Activated B cell treated with CpG ODN at 0.5 μM for 24 hours (primary cell): ENCODE results near the gene IL11. TPM values are rescaled to one million over a fixed set of nuclear protein-coding genes. Genes with fewer than 3 reads are reported as not detected.
A peak's percentile ranks its signal among the peaks of the same experiment; 100 is the strongest.

Experiments
- ATAC-seq: fragments of 200-7000 bp; cut with Tn5 transposase; one replicate; pipeline ENCODE4 v1.10.0; 2021; ENCODE audit warnings: low read depth, mild to moderate bottlenecking, moderate library complexity
- CTCF ChIA-PET: fragments of 350-600 bp; sonication (Branson Sonifier 250); formaldehyde crosslinking; loops from one replicate; lab custom pipeline; 2021; ENCODE audit warnings: antibody characterized with exemption; lab: Charles Lee
- POLR2A ChIA-PET: fragments of 350-600 bp; sonication (Branson Sonifier 250); formaldehyde crosslinking; loops from one replicate; lab custom pipeline; 2021; ENCODE audit warnings: antibody characterized with exemption; lab: Charles Lee
- DNase-seq: peaks from one replicate; pipeline ENCODE4 v3.0.0; 2022
- H3K27ac Mint-ChIP-seq: one replicate; pipeline ENCODE4 v1.8.0; 2020; ENCODE audit warnings: mixed read lengths
- H3K27me3 Mint-ChIP-seq: one replicate; pipeline ENCODE4 v1.8.0; 2021; ENCODE audit warnings: mixed read lengths
- H3K36me3 Mint-ChIP-seq: one replicate; pipeline ENCODE4 v1.8.0; 2021; ENCODE audit warnings: low read depth, mixed read lengths
- H3K4me1 Mint-ChIP-seq: one replicate; pipeline ENCODE4 v1.8.0; 2021; ENCODE audit warnings: mixed read lengths
- H3K4me3 Mint-ChIP-seq: one replicate; pipeline ENCODE4 v1.8.0; 2020; ENCODE audit warnings: mild to moderate bottlenecking, mixed read lengths
- H3K9me3 Mint-ChIP-seq: one replicate; pipeline ENCODE4 v1.8.0; 2020; ENCODE audit warnings: mixed read lengths
- intact Hi-C: fragments of 100-400 bp; cut with micrococcal nuclease; formaldehyde crosslinking; loops from one replicate; pipeline ENCODE4 v1.15.1; 2024
- total RNA-seq: library from RNA; stranded (reverse); gene quantifications from 2 replicates; pipeline ENCODE4 v1.2.3, GENCODE V29; 2022
- TF ChIP-seq, protein P1 (sequence below): fragments of 200-600 bp; IDR thresholded peaks from one replicate; pipeline ENCODE4 v1.8.0; 2022; ENCODE audit warnings: antibody characterized with exemption, mild to moderate bottlenecking

IL11 gene
- total RNA-seq, 1 donor from 2014 or later, result not detected

GRCh38 chr19:55372316-55373081, 2.2 kb upstream of the IL11 start:
- Mint-ChIP-seq H3K27me3 (peaks cover 43% of the 10 kb centered on the region), H3K4me3 (no peak overlapping the region), H3K27ac (no peak overlapping the region), H3K9me3 (no peaks in the 10 kb centered on the region), H3K36me3 (no peaks in the 10 kb centered on the region), H3K4me1 (peaks cover 14% of the 10 kb centered on the region)
- DNase-seq, result no peak
- CTCF ChIA-PET, result no interaction called here
- intact Hi-C loops, result no loop called here
- TF ChIP-seq, protein P1, sequence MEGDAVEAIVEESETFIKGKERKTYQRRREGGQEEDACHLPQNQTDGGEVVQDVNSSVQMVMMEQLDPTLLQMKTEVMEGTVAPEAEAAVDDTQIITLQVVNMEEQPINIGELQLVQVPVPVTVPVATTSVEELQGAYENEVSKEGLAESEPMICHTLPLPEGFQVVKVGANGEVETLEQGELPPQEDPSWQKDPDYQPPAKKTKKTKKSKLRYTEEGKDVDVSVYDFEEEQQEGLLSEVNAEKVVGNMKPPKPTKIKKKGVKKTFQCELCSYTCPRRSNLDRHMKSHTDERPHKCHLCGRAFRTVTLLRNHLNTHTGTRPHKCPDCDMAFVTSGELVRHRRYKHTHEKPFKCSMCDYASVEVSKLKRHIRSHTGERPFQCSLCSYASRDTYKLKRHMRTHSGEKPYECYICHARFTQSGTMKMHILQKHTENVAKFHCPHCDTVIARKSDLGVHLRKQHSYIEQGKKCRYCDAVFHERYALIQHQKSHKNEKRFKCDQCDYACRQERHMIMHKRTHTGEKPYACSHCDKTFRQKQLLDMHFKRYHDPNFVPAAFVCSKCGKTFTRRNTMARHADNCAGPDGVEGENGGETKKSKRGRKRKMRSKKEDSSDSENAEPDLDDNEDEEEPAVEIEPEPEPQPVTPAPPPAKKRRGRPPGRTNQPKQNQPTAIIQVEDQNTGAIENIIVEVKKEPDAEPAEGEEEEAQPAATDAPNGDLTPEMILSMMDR, result no peak
- POLR2A ChIA-PET, result interaction anchor here (1.5 to 2.1 kb wide), 2 partner anchors 12 to 33 kb away, joined by 4 to 7 read pairs; partner anchors contain the start of genes KMT5C and TMEM238
- ATAC-seq, result no peak

DNA sequence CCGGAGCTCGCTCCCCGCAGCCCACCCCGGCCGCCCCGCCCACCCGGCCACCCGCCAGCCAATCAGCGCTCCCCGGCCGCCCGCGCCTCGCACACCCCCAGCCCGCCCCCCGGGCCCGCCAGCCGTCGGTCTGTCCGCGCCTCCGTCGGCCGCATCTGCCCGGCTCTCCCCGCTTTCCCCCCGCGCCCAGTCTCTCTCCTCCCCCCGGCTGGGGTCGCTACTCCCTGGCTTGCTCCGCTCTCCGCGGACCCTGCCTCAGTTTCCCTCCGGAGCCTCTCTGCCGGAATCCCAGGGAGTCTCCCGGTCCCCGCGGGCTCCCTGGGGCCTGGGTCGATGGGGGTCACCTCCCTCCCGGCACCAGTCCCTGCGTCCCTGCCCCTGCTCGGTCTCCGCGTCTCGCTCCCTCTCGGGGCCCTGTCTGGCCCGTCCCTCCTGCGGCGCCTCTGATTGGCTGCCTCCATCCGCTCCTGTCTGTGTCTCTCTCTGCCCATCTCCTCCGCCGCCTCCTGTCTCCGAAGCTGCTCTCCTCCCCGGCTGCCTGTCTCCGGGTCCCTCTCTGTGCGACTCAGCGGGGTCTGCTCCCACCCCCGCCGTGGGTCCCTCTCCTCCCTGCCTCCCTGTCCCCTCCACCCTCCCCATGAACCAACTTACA, 484 bp downstream of the IL11 start:
- POLR2A ChIA-PET, result interaction anchor here (1.5 kb wide), 1 partner anchor 14 kb away, joined by 9 read pairs; the partner anchor contains the start of gene TMEM238
- H3K27ac Mint-ChIP-seq, result no peak overlapping the region
- no peaks in the 10 kb centered on the region for H3K9me3 Mint-ChIP-seq
- TF ChIP-seq, protein P1, result no peak
- intact Hi-C loops, result no loop called here
- H3K4me1 Mint-ChIP-seq, result peaks cover 14% of the 10 kb centered on the region
- CTCF ChIA-PET, result no interaction called here
- H3K4me3 Mint-ChIP-seq, result peak overlapping the region; percentile 68
- H3K27me3 Mint-ChIP-seq, result peaks cover 38% of the 10 kb centered on the region
- DNase-seq (no peak), ATAC-seq (peak; percentile 47)
- H3K36me3 Mint-ChIP-seq, result no peaks in the 10 kb centered on the region

- H3K27ac Mint-ChIP-seq, result no peak overlapping the region
- ChIA-PET POLR2A (interaction anchor here (1.5 kb wide), 1 partner anchor 15 kb away, joined by 9 read pairs; the partner anchor contains the start of gene TMEM238), CTCF (no interaction called here)
- intact Hi-C loops, result no loop called here
- no peaks in the 10 kb centered on the region for H3K36me3 Mint-ChIP-seq
- H3K27me3 Mint-ChIP-seq, result peaks cover 35% of the 10 kb centered on the region
- TF ChIP-seq, protein P1, result no peak
- H3K4me3 Mint-ChIP-seq, result no peak overlapping the region
- ATAC-seq, result peak; percentile 58
- no peak for DNase-seq
- H3K9me3 Mint-ChIP-seq, result no peaks in the 10 kb centered on the region
- H3K4me1 Mint-ChIP-seq, result peaks cover 13% of the 10 kb centered on the region
Measured at GRCh38 chr19:55368701-55369563, 1.3 kb downstream of the IL11 start.

DNA sequence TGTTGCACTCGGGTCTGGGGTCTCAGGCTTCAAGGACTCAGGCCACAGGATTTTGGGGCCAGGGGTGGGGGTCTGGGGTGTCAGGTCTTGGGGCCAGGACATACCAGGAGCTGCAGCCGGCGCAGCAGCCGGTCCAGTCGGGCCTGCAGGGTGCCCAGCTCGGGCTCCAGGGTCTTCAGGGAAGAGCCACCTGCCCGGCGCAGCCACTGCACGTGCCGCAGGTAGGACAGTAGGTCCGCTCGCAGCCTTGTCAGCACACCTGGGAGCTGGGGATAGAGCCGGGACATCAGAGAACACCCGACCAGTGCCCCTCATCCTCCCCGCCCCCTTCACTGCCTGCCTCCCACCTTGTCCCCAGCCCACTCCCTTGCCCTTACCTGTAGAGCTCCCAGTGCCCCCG, 2.2 kb downstream of the IL11 start:
- no peaks in the 10 kb centered on the region for H3K36me3 Mint-ChIP-seq
- ChIA-PET CTCF (no interaction called here), POLR2A (interaction anchor here (1.5 kb wide), 1 partner anchor 16 kb away, joined by 9 read pairs; the partner anchor contains the start of gene TMEM238)
- H3K4me3 Mint-ChIP-seq, result no peak overlapping the region
- H3K4me1 Mint-ChIP-seq, result peaks cover 10% of the 10 kb centered on the region
- DNase-seq (no peak), ATAC-seq (no peak)
- H3K27ac Mint-ChIP-seq, result no peak overlapping the region
- intact Hi-C loops, result no loop called here
- H3K9me3 Mint-ChIP-seq, result no peaks in the 10 kb centered on the region
- H3K27me3 Mint-ChIP-seq, result peaks cover 30% of the 10 kb centered on the region
- TF ChIP-seq, protein P1, result no peak
